HG03139 (cell line): Measurements from ENCODE around the gene GPC5.

Experiments used
- ATAC-seq: cut with Tn5 transposase; IDR thresholded peaks from one replicate; pipeline ENCODE4 v1.9.1; 2021; ENCODE audit not compliant: unreplicated experiment

The GPC5 gene

GRCh38 chr13:92316030-92316429 lies 917.6 kb downstream of the GPC5 start:
- ATAC-seq, result no peak

- ATAC-seq, result no peak
These were observed 918.6 kb downstream of the GPC5 start for GRCh38 chr13:92317066-92317465.

GRCh38 chr13:92320323-92320722 lies 921.9 kb downstream of the GPC5 start:
- no peak for ATAC-seq

- no peak for ATAC-seq
These were observed 922.8 kb downstream of the GPC5 start for GRCh38 chr13:92321174-92321573.

- no peak for ATAC-seq
These were observed 947.2 kb downstream of the GPC5 start for GRCh38 chr13:92345627-92346026.

GRCh38 chr13:92346046-92346445 lies 947.6 kb downstream of the GPC5 start:
- no peak for ATAC-seq

- ATAC-seq, result no peak
These were observed 956.2 kb downstream of the GPC5 start for GRCh38 chr13:92354583-92354982.

- no peak for ATAC-seq
These were observed 956.8 kb downstream of the GPC5 start for GRCh38 chr13:92355213-92355612.

GRCh38 chr13:92362717-92363116 lies 964.3 kb downstream of the GPC5 start:
- ATAC-seq, result no peak

- ATAC-seq, result no peak
These were observed 967.5 kb downstream of the GPC5 start for GRCh38 chr13:92365904-92366303.

GRCh38 chr13:92377396-92377795 lies 979.0 kb downstream of the GPC5 start:
- no peak for ATAC-seq

- ATAC-seq, result no peak
These were observed 981.0 kb downstream of the GPC5 start for GRCh38 chr13:92379371-92379770.

GRCh38 chr13:92384410-92384809 lies 986.0 kb downstream of the GPC5 start:
- ATAC-seq, result no peak

- ATAC-seq, result no peak
These were observed 988.8 kb downstream of the GPC5 start for GRCh38 chr13:92387245-92387644.

- no peak for ATAC-seq
These were observed 991.8 kb downstream of the GPC5 start for GRCh38 chr13:92390217-92390616.

GRCh38 chr13:92403606-92404005 lies 1005.2 kb downstream of the GPC5 start:
- ATAC-seq, result no peak

- ATAC-seq, result no peak
These were observed 1009.4 kb downstream of the GPC5 start for GRCh38 chr13:92407858-92408257.

GRCh38 chr13:92412481-92412880 lies 1014.1 kb downstream of the GPC5 start:
- ATAC-seq, result no peak

- ATAC-seq, result no peak
These were observed 1014.6 kb downstream of the GPC5 start for GRCh38 chr13:92412996-92413395.

GRCh38 chr13:92413452-92413851 lies 1015.0 kb downstream of the GPC5 start:
- no peak for ATAC-seq

- ATAC-seq, result no peak
These were observed 1016.4 kb downstream of the GPC5 start for GRCh38 chr13:92414851-92415250.

GRCh38 chr13:92415781-92416180 lies 1017.4 kb downstream of the GPC5 start:
- no peak for ATAC-seq

- ATAC-seq, result no peak
These were observed 1020.5 kb downstream of the GPC5 start for GRCh38 chr13:92418818-92419412.
